GM21825 (cell line): Measurements from ENCODE around the gene SLC35D1.
A peak's percentile ranks its signal among the peaks of the same experiment; 100 is the strongest.
"Not testable (repeated sequence)": the region's sequence is repeated elsewhere in the genome, so short reads cannot be mapped to it uniquely, and the experiment has no call there.

Source experiments
- ATAC-seq: cut with Tn5 transposase; IDR thresholded peaks from one replicate; pipeline ENCODE4 v1.9.1; 2021; ENCODE audit warnings: mild to moderate bottlenecking, moderate library complexity; ENCODE audit not compliant: unreplicated experiment

Gene SLC35D1

GRCh38 chr1:67053785-67054772 lies at the start of gene SLC35D1:
SLC35D1 (minus strand) TSS chr1:67054148; CDS start chr1:67054013, 135 bp downstream.
- peak; percentile 83 for ATAC-seq

DNA sequence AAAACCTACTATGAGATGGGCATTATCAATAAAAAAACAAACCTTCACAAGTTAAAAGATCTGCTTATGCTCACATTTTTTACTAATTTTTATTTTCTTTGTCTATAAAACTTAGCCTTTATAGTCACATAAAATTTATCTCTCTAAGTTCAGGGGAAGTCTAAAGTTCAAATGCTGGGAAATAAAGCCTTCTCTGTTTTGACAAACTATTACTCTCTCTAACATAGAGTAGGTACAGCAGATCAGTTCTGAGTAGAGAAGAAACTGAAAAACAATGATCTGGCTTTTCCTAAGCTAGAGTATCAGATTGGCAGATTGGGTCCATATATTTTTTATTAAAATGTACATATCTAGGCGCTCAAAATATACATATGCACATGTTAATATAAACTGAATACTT lies 49.6 kb upstream of the SLC35D1 start:
- no peak for ATAC-seq

DNA sequence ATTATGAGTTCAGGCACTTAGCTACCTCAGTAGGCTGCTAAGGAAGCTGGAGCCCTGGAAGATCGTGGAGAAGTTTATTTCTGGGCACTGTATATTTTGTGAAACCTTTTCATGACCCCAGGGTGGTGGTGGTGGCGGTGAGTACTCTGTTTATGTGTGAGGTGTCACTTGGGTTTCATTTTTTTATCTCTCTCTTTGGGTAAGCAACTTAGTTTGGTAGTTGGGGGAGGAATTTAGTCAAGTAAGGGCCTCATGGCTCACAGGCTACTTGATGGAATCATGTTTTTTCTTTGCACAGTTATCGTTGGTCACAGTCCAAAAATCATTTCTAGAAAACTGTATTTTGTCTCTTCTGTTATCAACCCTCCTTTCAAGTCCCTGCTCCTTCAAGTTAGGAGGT lies 46.9 kb upstream of the SLC35D1 start:
- no peak for ATAC-seq

DNA sequence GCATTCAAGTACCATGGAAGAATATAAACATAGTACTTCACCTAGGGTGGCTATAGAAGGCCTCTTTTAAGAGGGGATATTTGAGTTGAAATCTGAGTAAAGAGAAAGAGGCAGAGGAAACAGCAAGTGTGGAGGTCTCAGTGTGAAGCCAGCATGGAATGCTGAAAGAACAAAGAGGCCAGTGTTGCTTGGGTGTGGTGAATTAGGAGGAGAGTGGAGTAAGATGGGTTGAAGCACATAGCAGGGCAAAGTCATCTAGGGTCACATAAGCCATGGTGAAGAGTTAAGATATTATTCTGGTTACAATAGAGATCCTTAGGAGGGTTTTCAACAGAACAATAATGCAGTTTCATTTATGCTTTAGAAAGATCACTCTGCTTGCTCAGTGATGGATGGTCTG lies 43.4 kb upstream of the SLC35D1 start:
- no peak for ATAC-seq

GRCh38 chr1:67094191-67094590 lies 40.2 kb upstream of the SLC35D1 start:
- ATAC-seq, result no peak

DNA sequence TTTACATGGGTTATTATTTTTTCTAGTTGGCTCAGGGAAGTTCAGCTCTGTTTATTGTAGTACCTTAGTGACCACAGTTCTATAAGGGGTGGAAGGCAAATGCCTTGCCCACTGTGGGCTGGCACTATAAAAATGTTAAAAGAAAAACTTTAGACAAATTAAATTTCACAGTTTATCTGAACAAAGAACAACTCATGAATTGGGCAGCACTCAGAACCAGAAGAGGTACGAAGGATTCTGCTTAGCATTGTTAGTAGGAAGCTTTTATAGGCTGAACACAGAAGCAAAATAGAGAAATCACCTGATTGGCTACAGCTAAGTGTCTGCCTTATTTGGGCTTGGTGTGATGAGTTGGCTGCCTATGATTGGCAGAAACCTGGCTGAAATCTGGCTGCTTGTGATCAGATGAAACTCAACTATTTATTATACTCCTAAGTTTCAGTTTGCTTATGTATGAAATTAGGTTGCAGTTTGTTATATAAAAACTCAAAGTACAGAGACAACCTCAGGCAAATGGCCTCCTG lies 35.8 kb upstream of the SLC35D1 start:
- ATAC-seq, result no peak

GRCh38 chr1:67088440-67088839 lies 34.5 kb upstream of the SLC35D1 start:
- no peak for ATAC-seq

- no peak for ATAC-seq
Measured at GRCh38 chr1:67085326-67085725, 31.4 kb upstream of the SLC35D1 start.

DNA sequence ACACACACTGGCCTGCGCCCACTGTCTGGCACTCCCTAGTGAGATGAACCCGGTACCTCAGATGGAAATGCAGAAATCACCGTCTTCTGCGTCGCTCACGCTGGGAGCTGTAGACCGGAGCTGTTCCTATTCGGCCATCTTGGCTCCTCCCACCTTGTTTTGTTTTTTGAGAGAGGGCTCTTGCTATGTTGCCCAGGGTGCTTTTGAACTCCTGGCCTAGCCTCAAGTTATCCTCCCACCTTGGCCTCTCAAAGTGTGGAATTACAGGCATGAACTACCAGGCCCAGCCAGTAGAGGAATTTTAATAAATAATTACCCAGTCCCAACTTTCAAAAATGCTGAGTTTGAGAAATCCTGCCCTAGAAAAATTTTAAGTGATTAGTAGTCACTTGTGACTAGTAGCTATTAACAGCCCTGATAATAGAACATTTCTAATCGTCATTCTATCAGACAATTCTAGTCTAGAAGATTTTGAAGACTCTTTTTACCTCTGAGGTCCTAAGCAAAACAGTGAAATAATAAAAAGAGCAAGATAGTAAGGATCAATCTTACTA lies 30.9 kb upstream of the SLC35D1 start:
- no peak for ATAC-seq

DNA sequence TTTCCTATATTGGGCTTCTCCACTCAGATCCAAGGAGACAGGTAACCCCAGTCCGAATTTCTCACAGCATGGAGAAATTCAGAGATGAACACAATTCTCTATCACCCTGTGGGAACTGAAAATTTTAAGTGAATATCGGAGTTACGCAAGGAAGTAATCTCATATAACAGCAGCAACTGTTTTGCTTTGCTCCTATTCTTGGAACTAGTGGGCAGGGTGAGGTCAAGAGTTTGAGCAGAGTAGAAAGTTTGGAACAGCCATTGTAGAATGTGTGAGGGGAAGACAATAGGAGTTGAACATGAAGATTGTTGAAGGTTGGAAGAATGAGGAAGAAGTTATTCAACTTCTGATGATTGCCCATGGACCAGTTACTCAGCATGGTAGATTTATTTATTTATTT lies 24.3 kb upstream of the SLC35D1 start:
- no peak for ATAC-seq

DNA sequence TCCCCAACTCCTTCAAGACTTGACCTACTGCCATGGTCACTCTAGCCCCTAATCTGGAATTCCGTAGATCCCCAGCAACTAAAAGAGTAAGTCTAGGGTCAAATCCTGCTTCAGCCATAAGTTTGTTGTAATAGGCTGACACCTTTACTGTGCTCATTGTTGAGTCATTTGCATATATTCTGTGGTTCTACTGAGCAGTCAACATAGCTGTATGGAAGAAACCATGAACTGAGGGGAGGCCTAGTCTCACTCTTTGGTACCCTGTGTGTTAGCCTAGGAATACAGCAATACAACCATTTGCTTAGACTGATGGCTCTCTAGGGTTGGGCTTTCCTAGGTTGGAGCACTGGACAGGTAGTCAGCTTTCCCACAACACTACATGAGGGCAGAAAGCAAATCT lies 23.6 kb upstream of the SLC35D1 start:
- no peak for ATAC-seq

- no peak for ATAC-seq
Measured at GRCh38 chr1:67072749-67073148, 18.8 kb upstream of the SLC35D1 start.

DNA sequence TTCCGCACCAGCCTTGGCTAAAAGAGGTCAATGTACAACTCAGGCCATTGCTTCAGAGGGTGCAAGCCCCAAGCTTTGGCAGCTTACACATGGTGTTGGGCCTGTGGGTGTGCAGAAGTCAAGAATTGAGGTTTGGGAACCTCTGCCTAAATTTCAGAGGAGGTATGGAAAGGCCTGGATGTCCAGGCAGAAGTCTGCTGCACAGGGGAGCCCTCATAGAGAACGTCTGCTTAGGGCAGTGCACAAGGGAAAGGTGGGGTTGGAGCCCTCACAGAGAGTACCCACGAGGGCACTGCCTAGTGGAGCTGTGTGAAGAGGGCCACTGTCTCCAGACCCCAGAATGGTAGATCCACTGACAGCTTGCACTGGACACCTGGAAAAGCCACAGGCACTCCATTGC lies 13.7 kb upstream of the SLC35D1 start:
- not testable (repeated sequence) for ATAC-seq

DNA sequence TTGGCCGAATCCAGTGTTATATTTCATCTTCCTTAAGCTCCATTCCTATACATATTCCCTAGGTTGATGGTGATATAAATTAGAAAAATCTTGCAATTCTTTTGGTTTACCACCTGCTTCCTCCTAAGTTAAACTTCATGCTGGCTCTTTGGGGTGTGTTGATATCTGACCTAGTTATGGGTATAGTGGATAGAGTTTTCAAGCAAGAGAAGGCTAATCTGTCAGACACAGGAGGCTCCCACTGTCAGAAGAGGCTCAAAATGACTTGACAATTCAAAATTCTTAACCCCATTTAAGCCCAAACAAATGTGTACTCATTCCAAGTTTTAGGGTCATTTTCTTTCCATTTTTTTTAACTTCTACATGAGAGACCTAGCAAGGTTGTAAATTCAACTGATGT lies 8.5 kb upstream of the SLC35D1 start:
- ATAC-seq, result no peak

GRCh38 chr1:67061266-67061665 lies 7.3 kb upstream of the SLC35D1 start:
- ATAC-seq, result no peak

DNA sequence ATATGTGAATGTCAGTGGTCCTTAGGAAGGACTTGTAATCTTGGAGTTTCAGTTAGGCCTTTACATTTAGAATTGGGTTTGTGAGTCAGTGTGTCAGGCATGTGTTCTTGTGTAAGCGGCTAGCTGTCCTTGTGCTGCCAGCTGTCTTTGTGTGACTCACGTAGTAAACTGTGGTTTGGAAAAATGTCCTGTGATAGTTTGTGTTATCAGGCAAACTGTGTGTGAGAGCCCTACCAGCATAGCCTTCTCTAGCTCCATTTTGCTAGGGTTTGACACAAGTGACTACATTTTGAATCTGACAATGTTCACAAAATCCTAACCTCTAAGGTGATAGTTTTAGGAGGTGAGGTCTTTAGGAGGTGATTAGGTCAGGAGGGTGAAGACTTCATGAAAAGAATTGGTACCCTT lies 6.9 kb upstream of the SLC35D1 start:
- no peak for ATAC-seq

GRCh38 chr1:67059346-67059745 lies 5.4 kb upstream of the SLC35D1 start:
- no peak for ATAC-seq

DNA sequence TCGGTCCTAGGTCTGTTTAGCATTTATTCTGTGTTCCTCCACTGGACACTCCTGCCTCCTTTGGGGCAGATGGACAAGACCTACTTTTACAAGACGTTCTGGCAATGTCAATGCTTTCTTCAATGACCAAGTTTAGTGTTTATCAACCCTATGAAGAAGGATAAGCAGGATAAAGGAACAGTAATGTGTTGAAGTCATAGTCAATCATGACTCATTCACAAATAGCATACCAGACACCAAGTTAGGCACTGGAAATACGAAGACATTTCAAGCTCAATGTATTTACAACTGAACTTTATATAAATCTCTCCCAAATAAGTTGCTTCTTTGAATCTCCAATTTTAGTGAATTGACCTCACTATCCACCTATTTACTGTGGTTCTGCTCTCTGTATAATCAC lies 4.8 kb upstream of the SLC35D1 start:
- no peak for ATAC-seq

DNA sequence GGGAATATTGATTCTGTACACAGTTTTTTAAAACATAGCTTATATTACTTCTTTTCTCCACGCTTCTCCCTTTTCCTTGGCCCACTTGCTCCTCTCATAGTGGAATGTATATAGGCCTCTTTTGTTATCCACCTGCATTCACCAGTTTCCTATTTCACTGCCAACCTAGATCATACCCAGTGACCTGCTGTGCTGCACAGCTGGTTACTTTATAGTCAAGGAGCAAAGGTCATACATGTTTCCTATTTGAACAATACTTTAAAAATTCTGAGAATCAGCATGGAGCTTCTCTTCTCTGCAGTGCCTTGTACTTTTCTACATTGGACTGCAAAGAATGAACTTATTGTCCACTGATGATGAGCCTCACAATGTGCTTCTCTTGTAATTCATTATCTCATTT lies 4.3 kb upstream of the SLC35D1 start:
- no peak for ATAC-seq

DNA sequence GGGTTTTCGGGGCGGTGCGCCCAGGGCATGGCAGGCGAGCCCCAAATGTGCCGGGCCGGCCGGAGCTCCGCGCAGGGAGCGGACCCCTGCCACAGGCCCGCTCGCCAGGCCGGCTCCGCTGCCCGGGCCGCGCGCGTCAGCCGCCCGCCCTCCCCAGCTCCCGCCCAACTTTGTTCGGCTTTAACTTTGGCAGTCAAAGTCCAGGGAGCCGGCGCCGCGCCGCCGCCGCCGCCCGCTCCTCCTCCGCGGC lies 488 bp downstream of the SLC35D1 start:
- ATAC-seq, result peak; percentile 38

GRCh38 chr1:67052741-67053534 lies 1.0 kb downstream of the SLC35D1 start:
- peak; percentile 12 for ATAC-seq

GRCh38 chr1:67051196-67051595 lies 2.8 kb downstream of the SLC35D1 start:
- ATAC-seq, result no peak
